ENCODE results near the gene CAD. TPM values are rescaled to one million over a fixed set of nuclear protein-coding genes. Genes with fewer than 3 reads are reported as not detected.

CAD gene
- total RNA-seq, 2 donors from 2014 or later: 18.4 to 36.9 TPM

DNA sequence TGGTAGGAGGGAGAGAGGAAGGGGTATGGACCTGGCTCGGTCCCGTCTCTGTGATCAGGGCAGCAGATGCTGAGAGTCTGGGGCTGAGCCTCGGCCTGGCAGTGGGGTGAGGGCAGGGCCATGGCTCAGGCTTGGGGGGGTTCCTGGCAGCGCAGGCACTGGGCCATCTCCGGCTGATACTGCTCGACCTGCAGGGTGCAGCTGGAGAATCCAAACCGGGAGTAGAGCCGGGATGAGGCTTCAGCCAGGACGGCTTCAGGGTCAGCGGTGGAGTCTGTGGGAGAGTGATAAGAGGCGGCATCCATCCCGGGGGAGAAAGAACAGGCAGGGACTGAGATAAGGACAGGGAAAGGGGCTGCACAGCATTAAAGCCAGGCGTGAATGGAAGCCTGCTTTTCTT lies 38.0 kb downstream of the CAD start:
- H3K27me3 ChIP-seq: no peaks in the 10 kb centered on the region
- no peak for ATAC-seq
- TF ChIP-seq POLR2A (IDR thresholded peaks at IDR 0.05): no peak
- TF ChIP-seq, protein P1, sequence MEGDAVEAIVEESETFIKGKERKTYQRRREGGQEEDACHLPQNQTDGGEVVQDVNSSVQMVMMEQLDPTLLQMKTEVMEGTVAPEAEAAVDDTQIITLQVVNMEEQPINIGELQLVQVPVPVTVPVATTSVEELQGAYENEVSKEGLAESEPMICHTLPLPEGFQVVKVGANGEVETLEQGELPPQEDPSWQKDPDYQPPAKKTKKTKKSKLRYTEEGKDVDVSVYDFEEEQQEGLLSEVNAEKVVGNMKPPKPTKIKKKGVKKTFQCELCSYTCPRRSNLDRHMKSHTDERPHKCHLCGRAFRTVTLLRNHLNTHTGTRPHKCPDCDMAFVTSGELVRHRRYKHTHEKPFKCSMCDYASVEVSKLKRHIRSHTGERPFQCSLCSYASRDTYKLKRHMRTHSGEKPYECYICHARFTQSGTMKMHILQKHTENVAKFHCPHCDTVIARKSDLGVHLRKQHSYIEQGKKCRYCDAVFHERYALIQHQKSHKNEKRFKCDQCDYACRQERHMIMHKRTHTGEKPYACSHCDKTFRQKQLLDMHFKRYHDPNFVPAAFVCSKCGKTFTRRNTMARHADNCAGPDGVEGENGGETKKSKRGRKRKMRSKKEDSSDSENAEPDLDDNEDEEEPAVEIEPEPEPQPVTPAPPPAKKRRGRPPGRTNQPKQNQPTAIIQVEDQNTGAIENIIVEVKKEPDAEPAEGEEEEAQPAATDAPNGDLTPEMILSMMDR (IDR thresholded peaks at IDR 0.05): no peak
- H3K4me1 ChIP-seq: peaks cover 3% of the 10 kb centered on the region
- H3K4me3 ChIP-seq: no peak overlapping the region
- 16 to 31% methylated on average over 8 to 11 of the region's 13 CpGs for WGBS, 2 donors
- no peaks in the 10 kb centered on the region for H3K36me3 ChIP-seq (replicated peaks in 1 of 2; ENCODE audit: insufficient read depth in 1 of 2, low read depth in 2 of 2)
- no peak overlapping the region for H3K27ac ChIP-seq
- H3K9me3 ChIP-seq: no peaks in the 10 kb centered on the region
- DNase-seq: no peak
- intact Hi-C loops (cut with DNase I): no loop called here

DNA sequence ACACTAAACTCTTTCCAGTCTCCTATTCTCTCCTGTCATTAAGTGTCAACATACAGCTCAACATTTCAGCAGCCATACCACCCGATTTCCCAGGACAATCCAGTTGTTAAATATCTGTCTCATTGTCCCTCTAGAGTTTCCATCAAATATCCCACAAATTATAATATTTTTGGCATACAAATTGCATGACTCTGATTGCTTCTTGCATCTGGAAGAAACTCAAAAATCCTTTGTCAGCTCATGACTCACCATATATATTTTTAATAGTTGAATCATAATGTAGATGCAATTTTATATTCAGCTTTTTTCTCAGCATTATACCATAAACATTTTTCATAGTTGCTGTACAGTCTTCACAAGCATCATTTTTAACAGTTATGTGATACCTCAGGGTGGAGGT lies 38.5 kb downstream of the CAD start:
- H3K4me1 ChIP-seq: no peaks in the 10 kb centered on the region
- no peak for DNase-seq
- H3K36me3 ChIP-seq (replicated peaks in 1 of 2; ENCODE audit: insufficient read depth in 1 of 2, low read depth in 2 of 2): no peaks in the 10 kb centered on the region
- H3K27me3 ChIP-seq: no peaks in the 10 kb centered on the region
- no peak overlapping the region for H3K27ac ChIP-seq
- WGBS, 2 donors: 9 to 27% methylated on average over 1 of the region's 1 CpG
- H3K4me3 ChIP-seq: no peak overlapping the region
- intact Hi-C loops (cut with DNase I): no loop called here
- no peak for ATAC-seq
- no peak for TF ChIP-seq POLR2A (IDR thresholded peaks at IDR 0.05)
- TF ChIP-seq, protein P1 (IDR thresholded peaks at IDR 0.05): no peak
- H3K9me3 ChIP-seq: no peaks in the 10 kb centered on the region

DNA sequence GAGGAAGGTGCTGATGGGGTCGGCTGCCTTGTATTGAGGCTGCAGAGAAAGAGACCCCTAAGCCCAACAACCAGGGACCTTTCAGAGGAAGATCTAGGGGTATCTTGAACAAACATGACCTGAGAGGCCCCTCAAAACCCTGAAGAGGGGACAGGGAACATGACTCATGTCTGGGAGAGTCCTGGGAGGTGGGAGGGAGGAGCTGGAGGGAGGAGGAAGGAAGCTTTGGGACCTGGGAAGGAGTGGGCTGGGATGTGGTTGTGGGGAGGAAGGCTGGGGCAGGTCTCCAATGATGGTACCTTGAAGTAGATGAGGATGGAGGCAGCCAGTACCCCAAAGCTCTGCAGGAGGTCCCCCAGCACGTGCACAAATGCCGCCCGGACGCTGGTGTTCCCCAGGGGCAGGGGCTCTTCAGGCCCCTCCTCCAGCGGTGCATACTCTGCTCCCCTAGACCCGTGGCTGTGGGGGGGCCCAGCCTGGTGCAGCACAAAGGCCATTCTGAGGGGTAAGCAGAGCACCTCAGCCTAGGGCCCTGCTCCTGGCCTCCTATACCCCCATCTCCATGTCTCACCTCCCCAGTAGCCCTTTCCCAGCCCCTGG lies 39.8 kb downstream of the CAD start:
- no peak overlapping the region for H3K27ac ChIP-seq
- intact Hi-C loops (cut with DNase I): no loop called here
- ATAC-seq (no peak), DNase-seq (no peak)
- 29 to 67% methylated on average over 3 to 7 of the region's 7 CpGs for WGBS, 2 donors
- peaks cover 4% of the 10 kb centered on the region for H3K4me1 ChIP-seq
- TF ChIP-seq, protein P1 (IDR thresholded peaks at IDR 0.05): no peak
- TF ChIP-seq POLR2A (IDR thresholded peaks at IDR 0.05): no peak
- peaks cover 0 to 7% of the 10 kb centered on the region in 2 donors for H3K27me3 ChIP-seq
- no peak overlapping the region for H3K4me3 ChIP-seq
- H3K9me3 ChIP-seq: no peaks in the 10 kb centered on the region
- H3K36me3 ChIP-seq (replicated peaks in 1 of 2; ENCODE audit: insufficient read depth in 1 of 2, low read depth in 2 of 2): no peaks in the 10 kb centered on the region

DNA sequence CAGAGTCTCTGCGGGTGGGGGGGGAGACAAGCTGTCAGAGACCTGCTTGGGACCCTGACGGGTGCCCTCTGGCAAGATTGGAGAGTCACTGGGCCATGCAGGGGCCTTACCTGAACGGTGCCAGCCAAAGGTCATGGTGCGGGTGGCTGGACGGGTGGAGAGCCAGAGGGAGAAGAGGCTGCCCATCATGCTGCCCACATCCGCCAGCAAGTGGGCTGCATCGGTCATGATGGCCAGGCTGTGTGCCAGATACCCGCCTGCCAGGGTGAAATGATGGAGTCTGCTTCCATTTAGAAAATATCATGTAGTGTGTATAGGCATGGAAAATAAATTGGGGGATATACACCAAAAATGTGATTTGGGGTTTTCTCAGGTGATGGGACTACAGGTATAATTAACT lies 40.9 kb downstream of the CAD start:
- intact Hi-C loops (cut with DNase I): no loop called here
- H3K27ac ChIP-seq: no peak overlapping the region
- DNase-seq (no peak), ATAC-seq (no peak)
- TF ChIP-seq, protein P1 (IDR thresholded peaks at IDR 0.05): no peak
- TF ChIP-seq POLR2A (IDR thresholded peaks at IDR 0.05): no peak
- 77 to 81% methylated on average over 5 to 8 of the region's 8 CpGs for WGBS, 2 donors
- H3K4me3 ChIP-seq: no peak overlapping the region
- no peaks in the 10 kb centered on the region for H3K9me3 ChIP-seq
- H3K4me1 ChIP-seq: peaks cover 15% of the 10 kb centered on the region
- H3K36me3 ChIP-seq (replicated peaks in 1 of 2; ENCODE audit: insufficient read depth in 1 of 2, low read depth in 2 of 2): no peaks in the 10 kb centered on the region
- peaks cover 0 to 18% of the 10 kb centered on the region in 2 donors for H3K27me3 ChIP-seq

DNA sequence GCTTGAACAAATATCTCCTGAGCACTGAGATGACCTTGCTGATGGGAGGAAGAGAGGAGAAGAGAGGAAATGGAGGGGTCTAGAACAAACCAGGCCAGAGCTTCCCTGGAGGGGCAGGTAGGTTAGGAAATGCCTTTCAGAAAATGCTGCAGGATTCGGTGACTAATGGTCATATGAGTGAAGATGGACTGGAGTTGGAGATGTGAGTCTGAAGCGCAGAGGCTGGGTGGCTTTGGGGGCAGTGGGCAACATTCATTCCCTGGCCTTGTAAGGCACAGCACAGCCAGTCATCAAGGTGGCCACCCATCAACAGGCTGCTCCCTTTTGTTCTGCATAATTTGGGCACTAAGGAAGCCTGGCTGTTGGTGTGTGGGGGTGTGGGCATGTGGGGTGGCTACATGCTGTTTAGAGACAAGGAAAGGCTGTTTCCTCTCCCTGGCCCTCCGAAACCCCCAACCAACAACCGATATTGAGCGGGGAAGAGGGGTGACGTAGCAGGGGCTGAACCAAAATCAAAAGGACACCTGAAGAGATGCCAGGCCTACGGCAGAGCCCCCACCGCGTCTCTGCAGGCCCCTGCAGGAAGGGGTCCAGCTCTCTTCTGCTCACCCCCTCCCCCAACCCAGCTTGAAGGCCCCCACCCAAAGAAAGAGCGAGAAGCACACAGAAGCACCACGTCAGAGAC lies 44.2 kb downstream of the CAD start:
- H3K4me3 ChIP-seq: no peak overlapping the region

More for the DNA sequence above, 44.2 kb downstream of the CAD start:
- Histone ChIP-seq H3K9me3 (no peaks in the 10 kb centered on the region), H3K4me1 (peaks cover 37% of the 10 kb centered on the region), H3K27ac (no peak overlapping the region), H3K27me3 (peaks cover 0 to 37% of the 10 kb centered on the region in 2 donors), H3K36me3 (replicated peaks in 1 of 2; ENCODE audit: insufficient read depth in 1 of 2, low read depth in 2 of 2) (no peaks in the 10 kb centered on the region)
- TF ChIP-seq POLR2A (IDR thresholded peaks at IDR 0.05): no peak
- TF ChIP-seq, protein P1 (IDR thresholded peaks at IDR 0.05): no peak
- DNase-seq (no peak), ATAC-seq (no peak)
- intact Hi-C loops (cut with DNase I): no loop called here
- WGBS, 2 donors: 56 to 60% methylated on average over 11 of the region's 11 CpGs
